Medulla oblongata (tissue), 1 donor: ENCODE results near the gene MTUS2.
A peak's percentile ranks its signal among the peaks of the same experiment; 100 is the strongest.

Experiments used
- DNase-seq: peaks from one replicate; pipeline ENCODE4 v3.0.0-alpha.2; 2015; ENCODE audit errors: extremely low spot score

The MTUS2 gene

GRCh38 chr13:29230299-29230845 lies 410.2 kb downstream of the MTUS2 start:
- DNase-seq, result no peak

GRCh38 chr13:29239653-29240525 lies 419.8 kb downstream of the MTUS2 start:
- DNase-seq, result no peak

- DNase-seq, result no peak
Measured at GRCh38 chr13:29254626-29255370, 434.7 kb downstream of the MTUS2 start.

- DNase-seq, result no peak
Measured at GRCh38 chr13:29255567-29255966, 435.4 kb downstream of the MTUS2 start.

- no peak for DNase-seq
Measured at GRCh38 chr13:29260684-29261083, 440.5 kb downstream of the MTUS2 start.

- no peak for DNase-seq
Measured at GRCh38 chr13:29266261-29266660, 446.1 kb downstream of the MTUS2 start.

GRCh38 chr13:29266756-29267733 lies 446.9 kb downstream of the MTUS2 start:
- no peak for DNase-seq

GRCh38 chr13:29270271-29270985 lies 450.3 kb downstream of the MTUS2 start:
- no peak for DNase-seq

GRCh38 chr13:29271606-29272005 lies 451.5 kb downstream of the MTUS2 start:
- DNase-seq, result no peak

- no peak for DNase-seq
Measured at GRCh38 chr13:29279356-29280254, 459.5 kb downstream of the MTUS2 start.

GRCh38 chr13:29281932-29282495 lies 461.9 kb downstream of the MTUS2 start:
- no peak for DNase-seq

GRCh38 chr13:29284726-29285125 lies 464.6 kb downstream of the MTUS2 start:
- no peak for DNase-seq

GRCh38 chr13:29287237-29287636 lies 467.1 kb downstream of the MTUS2 start:
- DNase-seq, result no peak

- no peak for DNase-seq
Measured at GRCh38 chr13:29292045-29292444, 471.9 kb downstream of the MTUS2 start.

- DNase-seq, result no peak
Measured at GRCh38 chr13:29294821-29295220, 474.7 kb downstream of the MTUS2 start.

- no peak for DNase-seq
Measured at GRCh38 chr13:29301027-29301426, 480.9 kb downstream of the MTUS2 start.

- no peak for DNase-seq
Measured at GRCh38 chr13:29304148-29304547, 484.0 kb downstream of the MTUS2 start.

- peak; percentile 62 for DNase-seq
Measured at GRCh38 chr13:29310806-29311205, 490.7 kb downstream of the MTUS2 start.

- no peak for DNase-seq
Measured at GRCh38 chr13:29315847-29316246, 495.7 kb downstream of the MTUS2 start.
